ENCODE results near the gene RASGRF2. TPM values are rescaled to one million over a fixed set of nuclear protein-coding genes. Genes with fewer than 3 reads are reported as not detected.

RASGRF2 gene
- total RNA-seq, 1 donor from 2014 or later, result 0.58 TPM

DNA sequence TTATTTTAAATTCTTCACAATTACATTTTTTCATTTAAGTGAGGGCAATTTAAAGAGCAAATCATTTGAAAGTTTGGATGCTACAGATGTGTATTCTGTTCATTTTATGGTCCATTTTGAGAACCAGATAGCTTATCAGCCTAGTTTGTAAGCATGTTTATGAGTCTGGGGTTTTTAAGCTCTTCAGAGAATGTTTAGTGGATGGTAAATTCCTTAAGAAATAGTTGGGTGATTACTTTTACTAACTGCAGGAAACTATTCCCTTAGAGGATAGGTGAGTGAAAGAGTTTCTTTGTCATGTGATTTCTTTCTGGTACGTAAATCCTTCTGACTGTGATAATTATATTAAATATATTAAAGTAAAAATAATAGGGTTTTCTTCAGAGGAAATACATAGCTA, 17.6 kb downstream of the RASGRF2 start:
- ATAC-seq (no peak), DNase-seq (ENCODE audit: low spot score) (no peak)

- ATAC-seq (no peak), DNase-seq (ENCODE audit: low spot score) (no peak)
Observed at GRCh38 chr5:80978772-80979317, 18.7 kb downstream of the RASGRF2 start.

GRCh38 chr5:80982093-80982492, 21.9 kb downstream of the RASGRF2 start:
- no peak for ATAC-seq
- DNase-seq (ENCODE audit: low spot score), result no peak

DNA sequence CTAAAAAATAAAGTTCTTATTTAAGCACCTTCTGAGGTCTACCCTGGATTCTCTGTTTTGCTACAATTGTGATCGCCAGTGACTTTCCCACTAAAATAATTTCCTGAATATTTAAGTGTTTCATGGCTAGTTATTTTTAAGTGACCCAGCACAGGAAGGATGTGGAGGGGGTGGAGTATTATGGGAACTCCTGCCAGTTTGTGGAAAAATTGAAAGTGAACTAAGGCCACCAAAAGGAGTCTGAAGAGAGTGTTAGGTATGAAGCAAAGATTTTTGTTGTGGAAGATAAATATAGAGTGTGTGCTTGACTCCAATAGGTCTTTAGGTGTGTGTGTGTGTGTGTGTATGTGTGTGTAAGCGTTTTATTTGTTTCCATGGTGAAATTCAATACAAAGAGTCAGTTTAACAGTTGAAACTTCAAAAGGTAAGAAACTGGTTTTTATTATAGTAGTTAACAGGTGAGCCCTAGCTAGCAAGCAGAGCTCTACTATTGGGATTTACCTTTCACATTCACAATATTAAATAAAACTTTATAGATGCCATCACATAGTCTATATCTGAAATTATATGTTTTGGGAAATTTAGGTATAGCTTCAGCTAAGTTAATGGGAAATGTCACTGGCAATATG, 25.6 kb downstream of the RASGRF2 start:
- no peak for DNase-seq (ENCODE audit: low spot score)
- ATAC-seq, result peak; percentile 23

GRCh38 chr5:80986382-80986781, 26.2 kb downstream of the RASGRF2 start:
- ATAC-seq (no peak), DNase-seq (ENCODE audit: low spot score) (no peak)

DNA sequence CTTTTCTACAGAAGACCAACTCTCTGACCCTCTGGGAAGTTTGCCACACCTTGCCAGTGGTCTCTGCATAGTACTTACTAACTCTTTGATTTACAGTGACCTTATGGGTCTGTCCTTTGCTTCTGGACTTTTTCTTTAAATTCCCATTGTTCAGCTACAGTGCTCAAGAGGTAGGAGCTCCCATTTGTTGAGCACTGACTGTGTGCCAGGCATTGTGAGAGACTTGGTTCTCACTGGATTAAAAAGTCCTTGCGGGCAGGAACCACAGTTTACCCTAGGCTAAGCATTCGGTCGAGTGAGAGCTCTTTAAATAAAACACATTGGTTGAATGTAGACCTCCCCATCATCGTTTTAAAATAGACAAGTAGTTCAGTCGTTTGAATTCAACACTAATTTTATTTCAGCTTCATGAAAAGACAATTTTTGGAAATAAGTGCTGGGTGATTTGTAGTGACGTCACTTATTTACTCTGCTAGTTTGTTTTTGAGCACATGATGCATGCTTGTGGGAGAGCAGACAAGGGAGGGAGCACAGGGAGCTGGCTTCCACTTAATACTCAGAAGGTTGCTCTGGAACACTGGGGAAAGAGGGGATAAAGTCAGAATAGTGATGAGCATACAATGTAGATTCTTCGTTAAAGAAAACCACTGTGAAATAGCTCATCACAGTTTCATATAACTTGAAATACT, 27.1 kb downstream of the RASGRF2 start:
- no peak for DNase-seq (ENCODE audit: low spot score)
- no peak for ATAC-seq

- ATAC-seq (no peak), DNase-seq (ENCODE audit: low spot score) (no peak)
Observed at GRCh38 chr5:80988419-80988935, 28.3 kb downstream of the RASGRF2 start.

DNA sequence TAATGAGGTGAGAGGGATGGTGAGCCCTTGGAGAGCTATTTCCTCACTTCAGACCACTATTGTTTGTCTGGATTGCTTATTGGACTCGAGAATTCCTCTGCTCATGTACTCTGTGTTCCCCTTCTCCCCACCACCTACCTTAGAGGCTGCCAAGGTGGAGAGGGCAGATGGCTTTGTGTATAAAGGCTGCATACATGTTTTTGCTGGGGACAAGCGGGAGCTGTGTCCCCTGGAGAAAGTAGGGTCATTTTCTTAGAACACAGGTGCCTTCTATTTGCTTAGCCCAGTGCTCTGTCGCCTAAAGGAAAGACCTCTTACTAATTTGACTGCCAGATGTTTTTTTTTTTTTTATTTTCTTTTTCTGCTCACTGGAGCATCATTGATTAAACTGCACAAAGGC, 29.7 kb downstream of the RASGRF2 start:
- no peak for DNase-seq (ENCODE audit: low spot score)
- no peak for ATAC-seq

GRCh38 chr5:80990527-80990926, 30.4 kb downstream of the RASGRF2 start:
- no peak for ATAC-seq
- no peak for DNase-seq (ENCODE audit: low spot score)

DNA sequence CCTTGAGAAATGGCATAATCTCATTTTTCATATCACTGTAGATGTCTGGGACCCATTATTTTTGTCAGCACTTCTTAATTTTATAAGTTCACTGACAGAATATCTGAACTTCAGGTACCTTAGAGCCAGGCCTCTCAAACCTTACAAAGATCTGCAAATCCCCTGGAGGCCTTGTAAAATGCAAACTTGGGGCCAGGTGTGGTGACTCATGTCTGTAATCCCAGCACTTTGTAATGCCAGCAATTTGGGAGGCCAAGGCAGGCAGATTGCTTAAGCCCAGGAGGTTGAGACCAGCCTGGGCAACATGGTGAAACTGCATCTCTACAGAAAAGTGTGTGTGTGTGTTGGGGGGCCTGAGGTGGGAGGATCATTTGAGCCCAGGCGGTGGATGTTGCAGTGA, 30.8 kb downstream of the RASGRF2 start:
- no peak for ATAC-seq
- no peak for DNase-seq (ENCODE audit: low spot score)

DNA sequence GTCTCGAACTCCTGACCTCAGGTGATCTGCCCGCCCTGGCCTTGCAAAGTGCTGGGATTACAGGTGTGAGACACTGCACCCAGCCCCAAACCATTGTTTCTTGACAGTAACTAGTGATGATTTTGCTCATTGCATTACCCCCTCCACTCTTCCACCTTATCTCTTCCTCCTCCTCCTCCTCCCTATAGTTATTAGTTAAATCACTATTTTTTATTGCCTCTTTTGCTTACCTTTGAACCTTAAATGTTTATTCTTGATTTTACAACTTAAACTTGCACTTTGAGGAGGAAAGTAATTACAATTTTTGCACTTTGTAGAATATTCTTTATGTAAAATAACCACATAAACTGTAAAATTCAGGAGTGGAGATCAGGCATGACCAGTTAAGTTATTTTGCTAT, 35.7 kb downstream of the RASGRF2 start:
- DNase-seq (ENCODE audit: low spot score) (no peak), ATAC-seq (no peak)

DNA sequence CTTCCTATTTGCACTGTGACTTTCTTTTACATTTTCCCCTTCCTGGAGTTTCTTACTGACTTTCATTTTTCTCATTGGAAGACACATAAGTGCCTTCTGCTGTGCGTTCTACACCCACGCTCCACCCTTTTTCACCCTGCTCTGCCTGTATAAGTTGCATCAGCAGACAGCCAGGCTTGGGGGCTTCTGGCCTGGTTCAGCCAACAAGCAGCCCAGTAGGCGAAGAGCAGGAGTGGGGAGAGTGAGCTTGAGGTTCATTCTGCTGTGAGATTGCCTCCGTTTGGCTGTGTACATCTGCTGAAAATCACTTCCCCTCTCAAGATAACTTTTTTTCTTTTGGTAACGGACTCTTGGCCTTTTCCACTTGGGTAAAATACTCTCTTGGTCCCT, 38.4 kb downstream of the RASGRF2 start:
- DNase-seq (ENCODE audit: low spot score), result no peak
- no peak for ATAC-seq

- no peak for ATAC-seq
- DNase-seq (ENCODE audit: low spot score), result no peak
Observed at GRCh38 chr5:81003811-81004386, 43.7 kb downstream of the RASGRF2 start.

- no peak for ATAC-seq
- no peak for DNase-seq (ENCODE audit: low spot score)
Observed at GRCh38 chr5:81005708-81006107, 45.5 kb downstream of the RASGRF2 start.

DNA sequence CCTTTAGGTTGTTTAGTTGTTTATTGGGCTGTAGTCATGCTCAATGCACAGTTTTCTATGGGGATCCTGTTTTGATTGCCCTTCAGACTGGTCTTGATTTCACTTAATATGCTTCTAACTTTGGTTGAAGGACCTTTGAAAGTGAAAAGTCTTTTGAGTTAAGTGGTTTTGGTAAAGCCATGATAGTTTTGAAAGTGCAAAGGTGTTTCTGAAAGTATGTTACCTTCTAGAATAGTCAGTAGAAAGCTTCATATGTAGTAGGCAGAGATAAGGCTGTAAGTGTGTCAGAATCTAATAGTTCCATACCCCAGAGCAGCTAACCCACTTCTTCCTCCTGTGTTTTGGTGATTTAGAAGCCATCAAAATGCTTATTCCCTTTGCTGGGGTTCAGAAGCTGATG, 46.1 kb downstream of the RASGRF2 start:
- DNase-seq (ENCODE audit: low spot score) (no peak), ATAC-seq (no peak)

GRCh38 chr5:81006947-81007636, 46.9 kb downstream of the RASGRF2 start:
- ATAC-seq (no peak), DNase-seq (ENCODE audit: low spot score) (no peak)

GRCh38 chr5:81007637-81008027, 47.5 kb downstream of the RASGRF2 start:
- DNase-seq (ENCODE audit: low spot score), result no peak
- no peak for ATAC-seq

GRCh38 chr5:81010336-81011169, 50.4 kb downstream of the RASGRF2 start:
- DNase-seq (ENCODE audit: low spot score), result no peak
- no peak for ATAC-seq

DNA sequence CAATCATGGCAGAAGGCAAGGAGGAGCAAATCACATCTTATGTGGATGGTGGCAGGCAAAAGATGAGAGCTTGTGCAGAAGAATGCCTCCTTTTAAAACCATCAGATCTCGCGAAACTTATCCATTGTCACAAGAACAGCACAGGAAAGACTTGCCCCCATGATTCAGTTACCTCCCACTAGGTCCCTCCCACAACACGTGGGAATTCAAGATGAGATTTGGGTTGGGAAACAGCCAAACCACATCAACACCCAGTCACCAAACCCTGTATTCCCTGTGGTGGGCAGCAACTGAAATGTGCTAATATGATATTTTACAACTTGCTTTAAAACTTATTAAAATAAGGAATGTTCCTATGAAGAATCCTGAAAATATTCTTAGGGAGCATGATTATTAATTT, 54.2 kb downstream of the RASGRF2 start:
- no peak for DNase-seq (ENCODE audit: low spot score)
- ATAC-seq, result no peak

GRCh38 chr5:81016116-81016515, 56.0 kb downstream of the RASGRF2 start:
- ATAC-seq (no peak), DNase-seq (ENCODE audit: low spot score) (no peak)

DNA sequence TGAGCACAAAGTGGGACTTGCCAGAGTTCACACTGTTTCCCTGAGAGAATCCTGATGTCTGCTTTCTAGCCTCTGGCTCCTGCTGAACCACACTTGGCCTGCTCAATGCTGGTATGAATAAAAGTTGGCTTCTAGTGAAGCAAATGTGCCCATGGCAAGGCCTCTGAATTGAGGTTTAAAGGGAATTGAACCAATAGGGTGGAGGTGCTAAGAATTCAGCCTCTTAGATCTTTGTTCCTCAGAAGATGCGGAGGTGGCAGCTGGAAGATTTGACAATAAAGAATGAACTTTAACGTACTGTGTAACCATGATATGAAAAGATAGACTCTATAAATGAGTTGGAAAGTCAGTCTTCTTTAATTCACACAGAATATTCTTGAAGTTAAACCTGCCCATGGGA, 57.2 kb downstream of the RASGRF2 start:
- ATAC-seq, result no peak
- no peak for DNase-seq (ENCODE audit: low spot score)
